Caco-2 (cell line): Measurements from ENCODE around the gene TYW1B. TPM values are rescaled to one million over a fixed set of nuclear protein-coding genes. Genes with fewer than 3 reads are reported as not detected.
"Not testable (repeated sequence)": the region's sequence is repeated elsewhere in the genome, so short reads cannot be mapped to it uniquely, and the experiment has no call there.

Source experiments
- BruUV-seq: library from RNA; stranded (reverse); fragments of 400-500 nt; replicated peaks from 2 replicates; lab custom pipeline; 2021; lab: Mats Ljungman, UMichigan
- CTCF ChIA-PET: fragments of 300-600 bp; sonication (Branson Sonifier 250); formaldehyde crosslinking; loops from one replicate; lab custom pipeline; 2022; ENCODE audit warnings: antibody characterized with exemption; lab: Charles Lee
- POLR2A ChIA-PET: fragments of 300-600 bp; sonication (Branson Sonifier 250); formaldehyde crosslinking; loops from one replicate; lab custom pipeline; 2022; ENCODE audit warnings: antibody characterized with exemption; lab: Charles Lee
- DNase-seq, 2 experiments: peaks; one replicate each; pipeline versions ENCODE4 v3.0.0 to v3.0.0-alpha.2; 2020 to 2022
- H3K27me3 ChIP-seq: replicated peaks from 2 replicates; pipeline ENCODE4 v1.6.0; 2011; ENCODE audit warnings: low read length; ENCODE audit not compliant: control insufficient read depth, insufficient read depth
- H3K36me3 ChIP-seq: 2 replicates; pipeline ENCODE4 v1.5.1; 2011; ENCODE audit warnings: low read length; ENCODE audit not compliant: control insufficient read depth, insufficient read depth
- H3K4me1 ChIP-seq: fragments of 250-450 bp; sonication (Bioruptor Pico); 2 replicates; pipeline ENCODE4 v1.5.1; 2020; ENCODE audit warnings: mild to moderate bottlenecking
- H3K4me3 ChIP-seq: 2 replicates; pipeline ENCODE4 v1.5.1; 2011; ENCODE audit warnings: low read depth, mild to moderate bottlenecking, control low read depth, low read length
- H3K9me3 ChIP-seq: fragments of 250-450 bp; sonication (Bioruptor Pico); 2 replicates; pipeline ENCODE4 v1.5.1; 2020; ENCODE audit warnings: mild to moderate bottlenecking, moderate library complexity
- H3K27ac Mint-ChIP-seq: one replicate; pipeline ENCODE4 v1.8.0; 2022; ENCODE audit warnings: mixed read lengths; ENCODE audit not compliant: unreplicated experiment
- H3K27me3 Mint-ChIP-seq: one replicate; pipeline ENCODE4 v1.8.0; 2022; ENCODE audit warnings: mixed read lengths; ENCODE audit not compliant: insufficient read depth, unreplicated experiment
- H3K36me3 Mint-ChIP-seq: one replicate; pipeline ENCODE4 v1.8.0; 2022; ENCODE audit warnings: mild to moderate bottlenecking, mixed read lengths; ENCODE audit not compliant: insufficient read depth, unreplicated experiment
- H3K4me1 Mint-ChIP-seq: one replicate; pipeline ENCODE4 v1.8.0; 2022; ENCODE audit warnings: low read depth, mixed read lengths; ENCODE audit not compliant: unreplicated experiment
- H3K4me3 Mint-ChIP-seq: one replicate; pipeline ENCODE4 v1.8.0; 2022; ENCODE audit warnings: mild to moderate bottlenecking, moderate library complexity, mixed read lengths; ENCODE audit not compliant: unreplicated experiment
- H3K9me3 Mint-ChIP-seq: one replicate; pipeline ENCODE4 v1.8.0; 2022; ENCODE audit warnings: mixed read lengths; ENCODE audit not compliant: unreplicated experiment
- intact Hi-C: fragments of 100-400 bp; cut with micrococcal nuclease; formaldehyde crosslinking; loops from one replicate; pipeline ENCODE4 v1.10.0; 2022; ENCODE audit not compliant: unreplicated experiment
- total RNA-seq: library from RNA; stranded (reverse); gene quantifications from 2 replicates; pipeline ENCODE4 v1.2.3, GENCODE V29; 2022

Gene TYW1B
- total RNA-seq, 1 experiment from 2014 or later, result 12.8 TPM

DNA sequence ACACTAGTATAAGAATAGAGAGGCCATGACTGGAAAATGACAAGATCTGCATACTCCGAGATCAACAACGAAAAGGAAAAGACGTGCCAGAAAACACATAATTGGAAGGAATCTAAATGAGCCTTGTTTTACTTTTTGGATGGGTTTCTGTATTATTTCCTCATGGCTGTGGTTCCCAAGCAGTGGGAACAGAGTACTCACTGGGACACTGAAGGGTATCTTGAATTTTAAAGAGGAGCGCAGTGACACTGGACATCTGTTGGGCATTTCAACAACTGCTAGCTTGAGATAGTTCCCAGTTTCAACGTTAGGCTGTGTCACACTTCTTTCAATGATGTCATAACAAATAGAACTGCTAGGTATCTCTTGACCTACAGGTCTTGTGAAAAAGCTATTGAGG, 218.2 kb downstream of the TYW1B start:
- H3K4me1 ChIP-seq, H3K27ac Mint-ChIP-seq, H3K27me3 Mint-ChIP-seq, H3K4me3 ChIP-seq, H3K9me3 Mint-ChIP-seq, POLR2A ChIA-PET, H3K36me3 Mint-ChIP-seq, H3K27me3 ChIP-seq, DNase-seq, intact Hi-C loops, H3K36me3 ChIP-seq, CTCF ChIA-PET, H3K4me3 Mint-ChIP-seq, H3K4me1 Mint-ChIP-seq, BruUV-seq, H3K9me3 ChIP-seq: not testable (repeated sequence)

DNA sequence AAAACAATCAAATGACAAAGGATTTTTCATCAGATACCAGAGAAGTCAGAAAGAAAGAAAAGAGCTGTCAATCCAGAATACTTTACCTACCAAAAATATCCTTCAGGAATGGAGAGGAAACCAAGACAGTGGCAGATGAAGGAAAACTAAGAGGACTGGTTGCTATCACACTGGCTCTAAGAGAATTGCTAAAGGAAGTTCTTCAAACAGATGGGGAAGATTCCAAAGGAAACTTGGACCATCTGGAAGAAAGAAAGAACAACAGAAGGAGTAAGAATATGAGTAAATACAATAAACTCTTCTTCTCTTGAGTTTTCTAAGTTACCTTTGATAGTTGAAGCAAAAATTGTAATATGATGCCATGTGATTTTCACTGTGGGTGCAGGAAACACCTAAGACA, 220.0 kb downstream of the TYW1B start:
- intact Hi-C loops, CTCF ChIA-PET, H3K27me3 ChIP-seq, H3K36me3 ChIP-seq, H3K27ac Mint-ChIP-seq, H3K4me1 Mint-ChIP-seq, BruUV-seq, H3K4me3 ChIP-seq, H3K27me3 Mint-ChIP-seq, H3K4me3 Mint-ChIP-seq, DNase-seq, H3K9me3 ChIP-seq, H3K4me1 ChIP-seq, POLR2A ChIA-PET: not testable (repeated sequence)
- Mint-ChIP-seq H3K9me3 (peaks cover 16% of the 10 kb centered on the region), H3K36me3 (peaks cover 12% of the 10 kb centered on the region)

DNA sequence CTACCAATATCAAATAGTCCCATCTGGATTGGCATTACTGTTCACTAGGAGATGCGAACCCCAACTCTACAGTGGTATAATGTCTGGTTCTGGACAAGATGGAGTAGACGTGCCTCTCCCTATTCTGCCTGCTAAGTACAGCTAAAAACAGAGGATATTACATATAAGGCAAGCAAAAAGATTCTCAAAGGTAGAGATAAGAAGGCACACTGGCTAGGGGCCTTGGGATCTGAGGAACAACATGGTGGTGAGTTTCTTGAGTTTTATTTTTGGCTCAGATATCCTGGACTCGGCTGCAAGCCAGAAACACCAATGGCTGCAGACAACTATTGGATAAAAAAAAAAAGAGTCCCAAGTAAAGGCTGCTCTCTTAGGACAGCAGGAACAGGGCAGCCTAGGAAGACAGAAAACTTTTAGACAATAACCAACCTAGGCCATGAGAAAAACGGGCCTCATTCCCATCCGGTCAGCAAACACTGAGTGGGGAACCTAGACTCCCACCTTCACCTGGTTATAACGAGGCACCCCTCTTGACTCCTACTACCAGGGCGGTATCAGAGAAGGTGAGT, 222.1 kb downstream of the TYW1B start:
- H3K36me3 Mint-ChIP-seq, result peaks cover 15% of the 10 kb centered on the region
- H3K36me3 ChIP-seq, H3K27me3 ChIP-seq, H3K4me1 ChIP-seq, CTCF ChIA-PET, H3K9me3 ChIP-seq, POLR2A ChIA-PET, DNase-seq, H3K27ac Mint-ChIP-seq, H3K27me3 Mint-ChIP-seq, H3K4me3 ChIP-seq, BruUV-seq, H3K9me3 Mint-ChIP-seq, H3K4me1 Mint-ChIP-seq, intact Hi-C loops, H3K4me3 Mint-ChIP-seq: not testable (repeated sequence)

DNA sequence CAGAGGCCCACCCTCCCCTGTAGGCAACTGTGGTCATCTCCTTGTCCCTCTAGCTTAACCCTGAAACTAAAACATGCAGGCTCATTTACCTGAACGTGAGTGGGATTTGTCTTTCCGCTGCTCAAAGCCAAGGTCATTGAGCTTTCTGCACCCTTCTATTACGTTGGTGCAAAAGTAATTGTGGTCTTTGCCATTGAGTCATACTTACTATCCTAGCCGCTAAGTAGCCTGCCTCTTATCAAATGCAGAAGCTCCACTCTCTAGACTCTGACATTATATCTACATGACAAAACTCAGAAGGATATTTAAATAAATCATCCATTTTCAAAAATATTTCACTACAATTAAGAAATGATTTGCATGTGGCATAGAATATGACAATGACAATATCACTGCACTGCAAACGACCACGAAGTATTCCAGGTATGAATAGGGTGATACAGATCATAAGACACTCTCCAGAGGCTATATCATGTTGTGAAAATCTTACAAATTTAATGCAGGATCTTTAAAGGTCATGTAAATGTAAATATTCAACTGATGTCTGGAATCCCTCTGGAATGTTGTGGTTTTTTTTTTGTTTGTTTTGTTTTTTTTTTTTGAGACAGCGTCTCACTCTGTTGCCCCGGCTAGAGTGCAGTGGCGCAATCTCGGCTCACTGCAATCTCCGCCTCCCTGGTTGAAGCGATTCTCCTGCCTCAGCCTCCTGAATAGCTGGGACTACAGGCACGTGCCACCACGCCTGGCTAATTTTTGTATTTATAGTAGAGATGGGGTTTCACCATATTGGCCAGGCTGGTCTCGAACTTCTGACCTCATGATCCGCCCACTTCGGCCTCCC, 223.0 kb downstream of the TYW1B start:
- H3K4me3 ChIP-seq, CTCF ChIA-PET, DNase-seq, H3K9me3 Mint-ChIP-seq, H3K36me3 ChIP-seq, H3K4me1 ChIP-seq, H3K27me3 ChIP-seq, intact Hi-C loops, H3K27ac Mint-ChIP-seq, H3K4me3 Mint-ChIP-seq, POLR2A ChIA-PET, H3K9me3 ChIP-seq, H3K27me3 Mint-ChIP-seq, BruUV-seq, H3K4me1 Mint-ChIP-seq: not testable (repeated sequence)
- peaks cover 13% of the 10 kb centered on the region for H3K36me3 Mint-ChIP-seq

DNA sequence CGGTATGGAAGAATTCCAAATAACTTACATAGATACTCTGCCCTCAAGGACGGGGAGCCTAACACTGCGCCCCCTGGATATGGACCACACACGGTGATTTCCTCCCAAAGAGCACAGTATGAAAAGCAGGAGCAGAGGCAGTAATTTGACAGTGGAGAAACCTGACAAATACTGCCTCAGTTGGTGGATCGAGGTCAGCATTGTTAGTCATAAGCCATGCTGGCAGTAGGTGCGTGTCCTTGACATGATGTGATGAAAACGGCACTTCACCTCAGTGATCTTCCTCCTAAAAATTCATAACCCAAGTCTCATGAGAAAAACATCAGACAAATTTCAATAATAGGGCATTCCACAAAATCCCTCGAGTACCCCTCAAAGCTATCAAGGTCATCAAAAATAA, 224.5 kb downstream of the TYW1B start:
- CTCF ChIA-PET, H3K4me1 ChIP-seq, H3K36me3 ChIP-seq, POLR2A ChIA-PET, H3K27ac Mint-ChIP-seq, H3K4me3 Mint-ChIP-seq, H3K9me3 Mint-ChIP-seq, H3K27me3 ChIP-seq, intact Hi-C loops, H3K36me3 Mint-ChIP-seq, H3K27me3 Mint-ChIP-seq, H3K4me3 ChIP-seq, BruUV-seq, DNase-seq, H3K9me3 ChIP-seq, H3K4me1 Mint-ChIP-seq: not testable (repeated sequence)
